ENCODE results near the gene EYS. TPM values are rescaled to one million over a fixed set of nuclear protein-coding genes. Genes with fewer than 3 reads are reported as not detected.

The EYS gene
- total RNA-seq, 1 experiment from 2014 or later, result 1.5 TPM

DNA sequence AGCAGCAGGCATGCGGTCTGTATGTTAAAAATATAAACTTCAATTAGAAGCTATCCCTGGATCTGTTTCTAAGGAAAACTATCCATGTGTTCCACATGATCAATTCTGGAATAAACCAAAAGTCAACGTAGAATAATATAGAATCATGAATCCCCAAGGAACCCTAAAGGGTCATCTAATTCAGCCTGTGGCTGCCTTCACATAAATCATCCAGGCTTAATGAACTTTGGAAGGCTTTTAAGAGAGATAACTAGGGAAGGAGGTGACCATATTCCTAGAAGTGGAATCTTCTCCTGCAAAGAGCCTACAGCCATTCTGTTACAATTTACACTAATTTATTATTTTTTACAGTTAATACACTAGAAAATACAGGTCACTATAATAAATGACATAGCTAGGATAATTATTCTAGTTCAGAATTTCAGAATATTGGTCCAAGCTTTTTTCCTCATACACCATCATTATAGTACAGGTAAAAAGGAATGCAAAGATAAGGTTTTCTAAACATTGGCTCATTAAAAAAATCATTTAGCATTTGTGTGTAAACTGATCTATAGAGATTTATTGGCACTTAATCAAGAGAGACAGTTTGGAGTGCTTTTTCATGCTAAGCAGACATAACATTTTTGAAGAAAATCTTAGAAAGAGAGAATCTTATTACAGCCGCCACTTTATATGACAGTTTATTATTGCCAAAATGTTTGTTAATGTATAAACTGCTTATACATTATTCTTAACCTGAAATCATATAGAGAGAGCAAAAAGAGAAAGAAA is 1220.3 kb downstream of the EYS start:
- POLR2A ChIA-PET, result no interaction called here

DNA sequence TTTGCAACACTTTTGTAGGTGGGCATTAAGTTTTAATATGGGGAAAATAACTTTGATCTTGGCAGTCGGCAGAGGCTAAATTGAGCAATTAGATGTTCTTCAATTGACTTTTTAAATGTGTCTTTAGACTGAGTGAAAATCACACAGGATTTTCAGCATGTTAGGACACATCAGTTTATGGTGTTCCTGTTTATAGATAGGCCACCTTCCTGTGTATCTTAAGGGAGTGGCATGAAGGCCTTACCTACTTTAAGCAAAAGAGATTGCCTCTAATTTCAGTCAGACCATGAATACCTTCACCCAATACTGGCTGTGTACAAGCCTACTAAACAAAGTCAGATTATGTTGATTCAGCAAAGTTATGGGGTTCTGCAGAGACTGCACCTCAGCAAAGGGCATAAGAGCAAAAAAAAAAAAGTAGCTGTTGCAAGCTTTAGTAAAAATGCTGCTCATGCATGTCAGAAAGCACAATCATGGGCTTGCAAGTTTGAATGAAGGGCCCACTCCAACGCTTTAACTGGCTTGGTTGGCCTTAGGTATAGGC is 1223.0 kb downstream of the EYS start:
- Mint-ChIP-seq H3K4me1 (ENCODE audit: insufficient read depth, unreplicated experiment) (peaks cover 6% of the 10 kb centered on the region), H3K9me3 (ENCODE audit: unreplicated experiment) (no peaks in the 10 kb centered on the region), H3K36me3 (ENCODE audit: insufficient read depth, unreplicated experiment) (no peaks in the 10 kb centered on the region), H3K4me3 (ENCODE audit: unreplicated experiment) (no peak overlapping the region), H3K27me3 (ENCODE audit: insufficient read depth, unreplicated experiment) (no peaks in the 10 kb centered on the region), H3K27ac (ENCODE audit: low read depth, unreplicated experiment) (no peak overlapping the region)
- no TSS peak for BruUV-seq (replicated peaks)
- POLR2A ChIA-PET, result interaction anchor here (0.7 kb wide), 1 partner anchor 311 kb away, joined by 3 read pairs; no protein-coding TSS in a partner anchor
- DNase-seq (ENCODE audit: unreplicated experiment), result no peak
- no peak for TF ChIP-seq CTCF (IDR thresholded peaks at IDR 0.05; ENCODE audit: unreplicated experiment)
- CTCF ChIA-PET, result no interaction called here
- intact Hi-C loops (cut with micrococcal nuclease), result no loop called here

More for the DNA sequence above, 1220.3 kb downstream of the EYS start:
- Mint-ChIP-seq H3K4me1 (ENCODE audit: insufficient read depth, unreplicated experiment) (peaks cover 6% of the 10 kb centered on the region), H3K27me3 (ENCODE audit: insufficient read depth, unreplicated experiment) (no peaks in the 10 kb centered on the region), H3K4me3 (ENCODE audit: unreplicated experiment) (no peak overlapping the region), H3K9me3 (ENCODE audit: unreplicated experiment) (no peaks in the 10 kb centered on the region), H3K36me3 (ENCODE audit: insufficient read depth, unreplicated experiment) (no peaks in the 10 kb centered on the region), H3K27ac (ENCODE audit: low read depth, unreplicated experiment) (no peak overlapping the region)
- TF ChIP-seq CTCF (IDR thresholded peaks at IDR 0.05; ENCODE audit: unreplicated experiment), result no peak
- no peak for DNase-seq (ENCODE audit: unreplicated experiment)
- intact Hi-C loops (cut with micrococcal nuclease), result no loop called here
- CTCF ChIA-PET, result no interaction called here
- BruUV-seq (replicated peaks), result no TSS peak

- DNase-seq (ENCODE audit: unreplicated experiment), result no peak
- POLR2A ChIA-PET, result no interaction called here
- no TSS peak for BruUV-seq (replicated peaks)
- Mint-ChIP-seq H3K4me3 (ENCODE audit: unreplicated experiment) (no peak overlapping the region), H3K36me3 (ENCODE audit: insufficient read depth, unreplicated experiment) (no peaks in the 10 kb centered on the region), H3K9me3 (ENCODE audit: unreplicated experiment) (no peaks in the 10 kb centered on the region), H3K27ac (ENCODE audit: low read depth, unreplicated experiment) (no peak overlapping the region), H3K27me3 (ENCODE audit: insufficient read depth, unreplicated experiment) (no peaks in the 10 kb centered on the region), H3K4me1 (ENCODE audit: insufficient read depth, unreplicated experiment) (peaks cover 6% of the 10 kb centered on the region)
- CTCF ChIA-PET, result interaction anchor here (0.5 to 1.3 kb wide), 4 partner anchors 38 to 1723 kb away, joined by 3 read pairs; no protein-coding TSS in a partner anchor
- TF ChIP-seq CTCF (IDR thresholded peaks at IDR 0.05; ENCODE audit: unreplicated experiment), result no peak
- intact Hi-C loops (cut with micrococcal nuclease), result no loop called here
Observed at GRCh38 chr6:64482631-64483030, 1224.4 kb downstream of the EYS start.

DNA sequence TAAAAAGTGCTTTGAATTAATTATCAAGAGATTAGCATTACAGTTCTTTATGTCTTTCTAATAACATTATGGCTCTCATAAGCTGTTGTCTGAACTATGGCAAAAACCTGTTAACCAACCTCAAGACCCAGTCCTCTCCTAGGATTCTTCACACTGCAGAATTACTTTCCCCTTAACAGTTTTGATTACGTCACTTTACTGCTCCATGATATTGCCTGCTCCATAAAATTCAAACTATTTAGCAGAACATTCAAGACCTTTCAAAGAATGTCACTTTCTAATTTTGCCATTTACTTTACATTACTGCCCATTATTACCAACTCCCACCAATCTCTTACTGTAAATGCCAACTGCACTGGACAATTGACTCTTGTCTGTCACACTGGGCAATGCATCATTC is 1227.9 kb downstream of the EYS start:
- DNase-seq (ENCODE audit: unreplicated experiment), result no peak
- Mint-ChIP-seq H3K27ac (ENCODE audit: low read depth, unreplicated experiment) (no peak overlapping the region), H3K9me3 (ENCODE audit: unreplicated experiment) (no peaks in the 10 kb centered on the region), H3K36me3 (ENCODE audit: insufficient read depth, unreplicated experiment) (no peaks in the 10 kb centered on the region), H3K4me1 (ENCODE audit: insufficient read depth, unreplicated experiment) (peaks cover 14% of the 10 kb centered on the region), H3K4me3 (ENCODE audit: unreplicated experiment) (no peak overlapping the region), H3K27me3 (ENCODE audit: insufficient read depth, unreplicated experiment) (no peaks in the 10 kb centered on the region)
- ChIA-PET POLR2A (no interaction called here), CTCF (interaction anchor here (0.7 kb wide), 1 partner anchor 403 kb away, joined by 3 read pairs; no protein-coding TSS in a partner anchor)
- intact Hi-C loops (cut with micrococcal nuclease), result no loop called here
- no peak for TF ChIP-seq CTCF (IDR thresholded peaks at IDR 0.05; ENCODE audit: unreplicated experiment)
- no TSS peak for BruUV-seq (replicated peaks)

Data from MCF 10A (cell line).